ENCODE data around the gene MARCHF10.

DNA sequence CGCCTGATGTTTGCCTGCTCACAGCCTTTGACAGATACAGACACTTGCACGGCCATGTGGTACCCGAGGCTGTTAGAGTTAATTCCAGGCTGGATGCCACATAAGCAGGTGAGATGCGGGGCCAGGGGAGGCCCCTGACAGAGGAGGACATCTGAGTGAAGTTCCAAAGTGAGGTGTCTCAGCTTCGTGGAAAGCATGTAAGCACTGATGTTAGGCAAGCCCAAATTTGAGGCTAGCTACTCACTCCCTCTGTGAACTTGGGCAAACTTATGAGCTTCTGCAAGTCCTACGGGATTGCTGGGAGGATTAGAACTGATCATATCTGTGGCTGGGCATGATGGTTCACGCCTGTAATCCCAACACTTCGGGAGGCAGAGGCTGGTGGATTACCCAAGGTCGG lies 39.3 kb upstream of the MARCHF10 start:
- TF ChIP-seq, protein P1, sequence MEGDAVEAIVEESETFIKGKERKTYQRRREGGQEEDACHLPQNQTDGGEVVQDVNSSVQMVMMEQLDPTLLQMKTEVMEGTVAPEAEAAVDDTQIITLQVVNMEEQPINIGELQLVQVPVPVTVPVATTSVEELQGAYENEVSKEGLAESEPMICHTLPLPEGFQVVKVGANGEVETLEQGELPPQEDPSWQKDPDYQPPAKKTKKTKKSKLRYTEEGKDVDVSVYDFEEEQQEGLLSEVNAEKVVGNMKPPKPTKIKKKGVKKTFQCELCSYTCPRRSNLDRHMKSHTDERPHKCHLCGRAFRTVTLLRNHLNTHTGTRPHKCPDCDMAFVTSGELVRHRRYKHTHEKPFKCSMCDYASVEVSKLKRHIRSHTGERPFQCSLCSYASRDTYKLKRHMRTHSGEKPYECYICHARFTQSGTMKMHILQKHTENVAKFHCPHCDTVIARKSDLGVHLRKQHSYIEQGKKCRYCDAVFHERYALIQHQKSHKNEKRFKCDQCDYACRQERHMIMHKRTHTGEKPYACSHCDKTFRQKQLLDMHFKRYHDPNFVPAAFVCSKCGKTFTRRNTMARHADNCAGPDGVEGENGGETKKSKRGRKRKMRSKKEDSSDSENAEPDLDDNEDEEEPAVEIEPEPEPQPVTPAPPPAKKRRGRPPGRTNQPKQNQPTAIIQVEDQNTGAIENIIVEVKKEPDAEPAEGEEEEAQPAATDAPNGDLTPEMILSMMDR (IDR thresholded peaks at IDR 0.05), result no peak
- TF ChIP-seq EP300 (IDR thresholded peaks at IDR 0.05), result no peak
- no peak for TF ChIP-seq POLR2AphosphoS5 (IDR thresholded peaks at IDR 0.05)
